Neuronal stem cell (in vitro differentiated cells): ENCODE measurements around the gene KRTAP22-1. TPM values are rescaled to one million over a fixed set of nuclear protein-coding genes. Genes with fewer than 3 reads are reported as not detected.

Source experiments
- DNase-seq: peaks from one replicate; pipeline ENCODE4 v3.0.0-alpha.2; 2013; ENCODE audit warnings: low spot score
- H2AFZ ChIP-seq: one replicate; pipeline ENCODE4 v1.6.1; 2013; ENCODE audit warnings: mild to moderate bottlenecking, low read length, inconsistent platforms
- H2AK5ac ChIP-seq: 2 replicates; pipeline ENCODE4 v1.6.1; 2013; ENCODE audit warnings: low read depth, mild to moderate bottlenecking, inconsistent platforms, low read length, moderate library complexity, mixed read lengths
- H2BK120ac ChIP-seq: 2 replicates; pipeline ENCODE4 v1.6.1; 2013; ENCODE audit warnings: low read depth, mild to moderate bottlenecking, inconsistent platforms, low read length, moderate library complexity, mixed read lengths
- H2BK12ac ChIP-seq: one replicate; pipeline ENCODE4 v1.6.1; 2013; ENCODE audit warnings: low read length, inconsistent platforms
- H2BK15ac ChIP-seq: 2 replicates; pipeline ENCODE4 v1.6.1; 2013; ENCODE audit warnings: mild to moderate bottlenecking, low read length, inconsistent platforms, mixed read lengths
- H2BK5ac ChIP-seq: one replicate; pipeline ENCODE4 v1.6.1; 2013; ENCODE audit warnings: inconsistent platforms, mild to moderate bottlenecking, low read length, moderate library complexity
- H3K14ac ChIP-seq: one replicate; pipeline ENCODE4 v1.6.1; 2013; ENCODE audit warnings: low read length, inconsistent platforms
- H3K18ac ChIP-seq: 2 replicates; pipeline ENCODE4 v1.6.1; 2013; ENCODE audit warnings: low read length, inconsistent platforms
- H3K23ac ChIP-seq: 2 replicates; pipeline ENCODE4 v1.6.1; 2013; ENCODE audit warnings: low read depth, mild to moderate bottlenecking, mixed read lengths, low read length, inconsistent platforms; ENCODE audit not compliant: poor library complexity
- H3K27ac ChIP-seq: replicated peaks from 3 replicates; pipeline ENCODE4 v1.5.1; 2013; ENCODE audit warnings: low read length, inconsistent platforms
- H3K27me3 ChIP-seq, 3 experiments: 2 replicates each; pipeline ENCODE4 v1.6.1; 2013; ENCODE audit warnings: low read length in 3 of 3, mild to moderate bottlenecking in 2 of 3, inconsistent platforms in 1 of 3, low read depth in 1 of 3, mixed read lengths in 1 of 3, moderate library complexity in 1 of 3; ENCODE audit not compliant: control insufficient read depth in 3 of 3, insufficient read depth in 3 of 3
- H3K36me3 ChIP-seq, 2 donors: replicated peaks in 1 of 2; 2 replicates each; pipeline ENCODE4 v1.6.1; 2013; ENCODE audit warnings: low read length in 2 of 2; ENCODE audit not compliant: control insufficient read depth in 2 of 2, insufficient read depth in 2 of 2
- H3K4ac ChIP-seq: 2 replicates; pipeline ENCODE4 v1.6.1; 2013; ENCODE audit warnings: inconsistent platforms, mild to moderate bottlenecking, low read length, moderate library complexity
- H3K4me1 ChIP-seq, 2 donors: 1 replicate in 1 of 2; 2 replicates in 1 of 2; pipeline ENCODE4 v1.6.1; 2013; ENCODE audit warnings: low read length in 2 of 2, low read depth in 1 of 2; ENCODE audit not compliant: control insufficient read depth in 2 of 2, insufficient read depth in 1 of 2
- H3K4me2 ChIP-seq: one replicate; pipeline ENCODE4 v1.6.1; 2013; ENCODE audit warnings: mild to moderate bottlenecking, low read length, inconsistent platforms; ENCODE audit not compliant: insufficient read depth, poor library complexity, severe bottlenecking
- H3K4me3 ChIP-seq, 2 donors: 2 replicates each; pipeline ENCODE4 v1.5.1; 2013; ENCODE audit warnings: low read length in 2 of 2, mild to moderate bottlenecking in 2 of 2, inconsistent platforms in 1 of 2, moderate library complexity in 1 of 2
- H3K79me1 ChIP-seq: one replicate; pipeline ENCODE4 v1.6.1; 2013; ENCODE audit warnings: low read depth, mild to moderate bottlenecking, inconsistent platforms, low read length, moderate library complexity
- H3K9ac ChIP-seq: one replicate; pipeline ENCODE4 v1.6.1; 2013; ENCODE audit warnings: mild to moderate bottlenecking, low read depth, low read length, inconsistent platforms; ENCODE audit not compliant: poor library complexity
- H3K9me3 ChIP-seq, 2 donors: replicated peaks in 1 of 2; 2 replicates each; pipeline versions ENCODE3 to v1.6.1; 2013; ENCODE audit warnings: low read length in 2 of 2, mild to moderate bottlenecking in 2 of 2, inconsistent platforms in 1 of 2, low read depth in 1 of 2, mixed read lengths in 1 of 2, moderate library complexity in 1 of 2; ENCODE audit not compliant: control insufficient read depth in 2 of 2, insufficient read depth in 1 of 2
- H4K8ac ChIP-seq: one replicate; pipeline ENCODE4 v1.6.1; 2013; ENCODE audit warnings: low read depth, mild to moderate bottlenecking, inconsistent platforms, low read length, moderate library complexity
- H4K91ac ChIP-seq: one replicate; pipeline ENCODE4 v1.6.1; 2013; ENCODE audit warnings: low read length, low read depth, mild to moderate bottlenecking, inconsistent platforms; ENCODE audit not compliant: poor library complexity
- WGBS, 2 donors: extraction: QIAGEN DNeasy Blood & Tissue Kit; methylation state at CpG; one replicate each; pipeline ENCODE4 v1.1.7; 2013; ENCODE audit warnings: missing lambda C conversion rate in 2 of 2, mixed read lengths in 1 of 2; ENCODE audit not compliant: insufficient read length in 2 of 2, insufficient replicate concordance in 1 of 2; ENCODE audit errors: extremely low coverage in 2 of 2; 5-methylcytosine and 5-hydroxymethylcytosine counted together
- small RNA-seq: library from polyadenylated mRNA; stranded (forward); fragments of <200 nt; extraction: miRNeasy Mini kit (QIAGEN cat#:217004); gene quantifications from one replicate; pipeline ENCODE3, GENCODE V24; 2013; ENCODE audit not compliant: insufficient read depth

KRTAP22-1 gene

GRCh38 chr21:30642564-30642963 is 41.7 kb downstream of the KRTAP22-1 start, which contains the start of gene KRTAP20-3:
TSS of gene KRTAP20-3 (plus strand) at chr21:30642864.
- no peak within 1 kb of the TSS for H2AFZ ChIP-seq
- no peak within 1 kb of the TSS for H3K9ac ChIP-seq
- H2BK12ac ChIP-seq = no peak within 1 kb of the TSS
- no peaks in the 10 kb centered on the region for H3K79me1 ChIP-seq
- no peak within 1 kb of the TSS for H2BK15ac ChIP-seq
- H4K91ac ChIP-seq = no peak within 1 kb of the TSS
- no peak within 1 kb of the TSS for H3K18ac ChIP-seq
- no peak within 1 kb of the TSS for H2BK5ac ChIP-seq
- no peak within 1 kb of the TSS for H3K14ac ChIP-seq
- no peak for DNase-seq
- H3K9me3 ChIP-seq = no peaks in the 10 kb centered on the region
- H3K27ac ChIP-seq = no peak within 1 kb of the TSS
- H3K23ac ChIP-seq = no peak within 1 kb of the TSS
- no CpG with 5 or more reads among the region's 2 CpGs for WGBS, 2 donors
- H3K36me3 ChIP-seq = no peaks in the 10 kb centered on the region
- no peak within 1 kb of the TSS for H2BK120ac ChIP-seq
- H3K4me2 ChIP-seq = no peak within 1 kb of the TSS
- H3K4ac ChIP-seq = no peak within 1 kb of the TSS
- no peak within 1 kb of the TSS for H3K4me3 ChIP-seq
- no peak within 1 kb of the TSS for H2AK5ac ChIP-seq
- H4K8ac ChIP-seq = no peak within 1 kb of the TSS
- H3K27me3 ChIP-seq = no peaks in the 10 kb centered on the region
- no peaks in the 10 kb centered on the region for H3K4me1 ChIP-seq

DNA sequence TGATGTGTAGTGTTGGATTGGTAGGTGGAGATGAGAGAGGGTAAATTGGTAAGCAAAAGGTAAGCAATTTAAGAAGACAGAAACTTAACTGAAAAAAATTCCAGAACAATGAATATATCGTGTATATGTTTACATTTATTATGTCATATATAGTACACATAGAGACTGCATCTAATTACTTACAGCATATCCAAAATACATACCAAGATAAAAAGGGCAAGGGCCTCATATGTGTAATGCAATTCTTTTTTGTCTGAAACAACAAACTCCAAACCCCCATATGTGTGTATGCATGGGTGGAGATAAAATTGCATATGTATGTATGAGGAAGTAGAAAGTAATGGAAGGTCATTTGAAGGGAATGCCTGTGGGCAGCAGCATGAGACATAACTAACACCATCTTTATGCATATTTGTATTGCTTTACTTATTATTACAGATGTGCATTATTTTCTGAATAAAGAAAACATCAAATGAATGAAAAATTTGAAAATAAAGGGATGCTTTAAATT is 46.1 kb downstream of the KRTAP22-1 start:
- no peak overlapping the region for H3K18ac ChIP-seq
- H3K79me1 ChIP-seq = no peaks in the 10 kb centered on the region
- no peaks in the 10 kb centered on the region for H3K36me3 ChIP-seq
- no peak overlapping the region for H3K9ac ChIP-seq
- H3K4me3 ChIP-seq = no peak overlapping the region
- H3K23ac ChIP-seq = no peak overlapping the region
- H3K4me1 ChIP-seq = no peaks in the 10 kb centered on the region
- no peak overlapping the region for H3K14ac ChIP-seq
- H3K27ac ChIP-seq = no peak overlapping the region
- DNase-seq = no peak
- no peak overlapping the region for H2BK12ac ChIP-seq
- no peak overlapping the region for H3K4ac ChIP-seq
- H4K8ac ChIP-seq = no peak overlapping the region
- H3K9me3 ChIP-seq = no peaks in the 10 kb centered on the region
- H2AK5ac ChIP-seq = no peak overlapping the region
- H2BK5ac ChIP-seq = no peak overlapping the region
- no peak overlapping the region for H3K4me2 ChIP-seq
- no peak overlapping the region for H2AFZ ChIP-seq
- no peak overlapping the region for H4K91ac ChIP-seq
- no peak overlapping the region for H2BK15ac ChIP-seq
- H2BK120ac ChIP-seq = no peak overlapping the region
- H3K27me3 ChIP-seq = no peaks in the 10 kb centered on the region
- WGBS, 2 donors = no CpG with 5 or more reads among the region's 1 CpG

Small RNA genes lying within 50 kb of the gene (small RNA-seq; reads per million reads assigned to genes)
- gene KRTAP20-1 = not detected
- gene KRTAP20-3 = not detected
- gene KRTAP20-4 = not detected
- gene KRTAP22-1 = not detected
- not detected for gene KRTAP22-2
